HepG2 (cell line): ENCODE data around the gene TACC3. TPM values are rescaled to one million over a fixed set of nuclear protein-coding genes. Genes with fewer than 3 reads are reported as not detected.

ENCODE experiments used
- ARNT ChIP-seq: fragments of 450-650 bp; IDR thresholded peaks from 2 replicates; pipeline ENCODE4 v1.6.1; 2017
- CREB1 ChIP-seq, 2 experiments: fragments of 450-650 bp in 1 of 2; IDR thresholded peaks; 2 replicates each; pipeline ENCODE4 v1.6.1; 2016 to 2017; ENCODE audit warnings: control low read depth in 1 of 2, mild to moderate bottlenecking in 1 of 2, missing compliant biosample characterization in 1 of 2, missing genetic modification characterization in 1 of 2
- EED ChIP-seq: sonication (generic); formaldehyde crosslinking; IDR thresholded peaks from 2 replicates; pipeline ENCODE4 v1.5.0; 2020; ENCODE audit warnings: mild to moderate bottlenecking, missing genetic modification reagents
- GTF3A ChIP-seq: sonication (generic); formaldehyde crosslinking; conservative IDR thresholded peaks from 2 replicates; pipeline ENCODE4 v1.4.0; 2020; ENCODE audit warnings: mild to moderate bottlenecking, missing genetic modification reagents
- KIAA2018 ChIP-seq: sonication (generic); formaldehyde crosslinking; IDR thresholded peaks from 2 replicates; pipeline ENCODE4 v1.5.0; 2020; ENCODE audit warnings: mild to moderate bottlenecking, missing genetic modification reagents, borderline replicate concordance
- MED1 ChIP-seq: sonication (generic); formaldehyde crosslinking; IDR thresholded peaks from 2 replicates; pipeline ENCODE4 v1.4.0; 2020; ENCODE audit warnings: missing genetic modification reagents
- ZBTB26 ChIP-seq: IDR thresholded peaks from 2 replicates; pipeline ENCODE4 v1.6.1; 2016; ENCODE audit warnings: missing compliant biosample characterization, missing genetic modification reagents, borderline replicate concordance
- ZNF281 ChIP-seq: sonication (generic); formaldehyde crosslinking; IDR thresholded peaks from 2 replicates; pipeline ENCODE4 v1.4.0; 2020; ENCODE audit warnings: missing genetic modification reagents, borderline replicate concordance
- ZNF367 ChIP-seq: sonication (generic); formaldehyde crosslinking; IDR thresholded peaks from 2 replicates; pipeline ENCODE4 v1.4.0; 2020; ENCODE audit warnings: missing genetic modification reagents, borderline replicate concordance
- ZNF547 ChIP-seq: sonication (generic); formaldehyde crosslinking; IDR thresholded peaks from 2 replicates; pipeline ENCODE4 v1.5.1; 2020; ENCODE audit warnings: mild to moderate bottlenecking, missing genetic modification reagents
- ZNF737 ChIP-seq: sonication (generic); formaldehyde crosslinking; IDR thresholded peaks from 2 replicates; pipeline ENCODE4 v1.5.0; 2020; ENCODE audit warnings: missing genetic modification reagents, mild to moderate bottlenecking, borderline replicate concordance
- ZNF878 ChIP-seq: sonication (generic); formaldehyde crosslinking; IDR thresholded peaks from 2 replicates; pipeline ENCODE4 v1.8.1; 2023; ENCODE audit warnings: mild to moderate bottlenecking, missing genetic modification reagents, moderate library complexity
- ZXDC ChIP-seq: sonication (generic); formaldehyde crosslinking; IDR thresholded peaks from 2 replicates; pipeline ENCODE4 v1.5.0; 2020; ENCODE audit warnings: mild to moderate bottlenecking, missing genetic modification reagents
- polyA plus RNA-seq, 8 experiments: library from polyadenylated mRNA; depleted of rRNA in 3 of 8; stranded (reverse) in 7 of 8; unstranded in 1 of 8; fragments of >200 nt; fragmentation: Illumina TruSeq in 4 of 8; extraction: Trizol in 4 of 8; gene quantifications; 2 replicates each; pipeline versions ENCODE4 v1.2.1 to v1.2.3, GENCODE V29; 2011 to 2016; ENCODE audit warnings: low read depth in 4 of 8, missing spikeins in 1 of 8, mixed read lengths in 1 of 8; ENCODE audit not compliant: insufficient read depth in 1 of 8
- total RNA-seq, 5 experiments: library from RNA; depleted of rRNA; stranded (reverse); fragments of >200 nt; fragmentation: Illumina TruSeq; extraction: Trizol; gene quantifications; 2 replicates each; pipeline ENCODE4 v1.2.3, GENCODE V29; 2016; ENCODE audit warnings: low read depth in 1 of 5

Gene TACC3
- total and polyA plus RNA-seq, 2 of the 13 experiments (the other 11 are each of a cell fraction or from before 2014, with no cell fraction given): 20.3 to 21.2 TPM

GRCh38 chr4:1712216-1713002, 8.9 kb upstream of the TACC3 start, which contains the start of gene SLBP (continued):
- TF ChIP-seq ZNF281 (CRISPR knock-in tag) (peak; percentile 98), ZNF737 (CRISPR knock-in tag) (no peak), ZBTB26 (CRISPR knock-in tag) (peak; percentile 84; the same call in 1 of the 2 replicates), ZNF367 (CRISPR knock-in tag) (peak; percentile 97; the same call in 1 of the 2 replicates), ZXDC (CRISPR knock-in tag) (peak; percentile 84), ZNF878 (CRISPR knock-in tag) (peak; percentile 94), ZNF547 (CRISPR knock-in tag) (peak; percentile 98), GTF3A (no peak; the same call in 1 of the 2 replicates), EED (CRISPR knock-in tag) (peak; percentile 78), MED1 (CRISPR knock-in tag) (peak; percentile 82), KIAA2018 (CRISPR knock-in tag) (0 out of 2 replicates have a peak, but pooled peaks have one; percentile 61), ARNT (no peak), CREB1 (IDR thresholded peaks at IDR 0.05) (no peak; the same call in none of the 2 replicates), CREB1 (CRISPR knock-in tag; IDR thresholded peaks at IDR 0.05) (no peak)
